GM19035 (cell line): ENCODE data around the gene GPR55.
"Not testable (repeated sequence)": the region's sequence is repeated elsewhere in the genome, so short reads cannot be mapped to it uniquely, and the experiment has no call there.

ENCODE experiments used
- ATAC-seq: cut with Tn5 transposase; IDR thresholded peaks from one replicate; pipeline ENCODE4 v1.9.1; 2021; ENCODE audit not compliant: unreplicated experiment

Gene GPR55

DNA sequence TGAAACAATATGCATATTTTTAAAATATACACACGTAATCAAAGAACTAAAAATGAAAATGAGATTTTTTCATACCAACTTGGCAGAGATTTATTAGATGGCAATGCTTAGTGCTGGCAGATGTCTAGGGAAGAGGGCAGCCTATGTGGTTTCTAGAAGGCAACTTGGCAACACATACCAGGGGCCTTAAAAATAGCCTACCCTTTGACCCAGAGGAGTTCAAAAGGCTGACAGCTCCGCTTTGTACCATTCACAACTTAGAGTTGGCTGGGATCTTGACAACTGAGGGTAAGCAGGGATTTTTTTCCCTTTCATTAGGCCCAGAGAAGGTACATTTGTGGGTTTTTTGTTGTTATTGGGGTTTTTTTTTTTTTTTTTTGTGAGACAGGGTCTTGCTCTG is 26.4 kb upstream of the GPR55 start:
- ATAC-seq: no peak

DNA sequence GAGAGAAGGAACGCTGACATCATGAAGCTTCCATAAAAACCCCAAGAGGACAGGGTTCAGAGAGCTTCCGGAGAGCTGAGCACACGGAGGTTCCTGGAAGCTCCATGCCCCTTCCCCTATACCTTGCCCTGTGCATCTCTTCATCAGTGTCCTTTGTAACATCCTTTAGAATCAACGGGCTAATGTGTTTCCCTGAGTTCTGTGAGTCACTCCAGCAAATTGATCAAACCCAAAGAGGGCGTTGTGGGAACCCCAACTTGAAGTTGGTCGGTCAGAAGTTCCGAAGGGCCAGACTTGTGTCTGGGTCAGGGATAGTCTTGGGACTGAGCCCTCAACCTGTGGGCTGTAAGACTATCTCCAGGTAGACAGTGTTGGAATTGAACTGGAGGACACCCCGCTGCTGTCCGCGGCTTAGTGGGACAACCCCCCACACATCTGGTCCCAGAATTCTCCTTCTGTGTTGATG is 25.9 kb upstream of the GPR55 start:
- ATAC-seq: no peak

DNA sequence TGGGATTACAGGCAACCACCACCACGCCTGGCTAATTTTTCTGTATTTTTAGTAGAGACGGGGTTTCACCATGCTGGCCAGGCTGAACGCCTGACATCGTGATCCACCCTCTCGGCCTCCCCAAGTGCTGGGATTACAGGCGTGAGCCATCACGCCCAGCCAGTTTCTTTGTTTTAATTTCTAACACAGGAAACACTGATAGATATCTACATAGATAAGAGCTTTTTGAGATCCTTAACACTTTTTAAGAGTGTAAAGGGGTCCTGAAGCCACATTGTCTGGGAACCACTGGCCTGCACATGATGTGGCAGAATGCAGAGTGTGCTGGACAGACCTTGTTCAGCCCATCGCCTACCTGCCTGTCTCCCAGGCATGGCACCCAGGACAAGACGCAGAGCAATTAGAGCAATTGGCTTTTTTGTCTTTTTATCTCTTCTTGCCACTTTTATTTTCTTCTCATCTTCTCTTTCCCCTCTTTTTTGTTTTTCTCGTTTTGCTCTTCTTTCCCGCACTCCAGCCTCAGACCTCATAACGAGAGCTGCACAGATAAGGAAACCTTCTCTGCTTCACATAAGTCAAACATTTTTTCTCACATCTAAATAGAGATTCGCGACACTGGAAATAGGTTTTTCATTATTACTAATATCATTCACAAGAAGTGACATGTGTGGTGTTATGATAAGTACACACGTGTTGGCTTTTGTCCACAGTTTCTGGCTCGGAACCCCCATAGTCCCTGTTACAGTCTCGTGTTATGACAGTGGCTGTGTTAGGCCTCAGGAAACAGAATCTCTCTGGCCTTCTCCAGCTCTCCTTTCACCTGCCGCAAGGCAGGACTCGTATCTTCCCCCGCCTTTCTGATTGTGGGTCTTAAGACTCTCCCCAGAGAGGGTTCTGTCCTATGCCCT is 25.2 kb upstream of the GPR55 start:
- ATAC-seq: peak; percentile 61

DNA sequence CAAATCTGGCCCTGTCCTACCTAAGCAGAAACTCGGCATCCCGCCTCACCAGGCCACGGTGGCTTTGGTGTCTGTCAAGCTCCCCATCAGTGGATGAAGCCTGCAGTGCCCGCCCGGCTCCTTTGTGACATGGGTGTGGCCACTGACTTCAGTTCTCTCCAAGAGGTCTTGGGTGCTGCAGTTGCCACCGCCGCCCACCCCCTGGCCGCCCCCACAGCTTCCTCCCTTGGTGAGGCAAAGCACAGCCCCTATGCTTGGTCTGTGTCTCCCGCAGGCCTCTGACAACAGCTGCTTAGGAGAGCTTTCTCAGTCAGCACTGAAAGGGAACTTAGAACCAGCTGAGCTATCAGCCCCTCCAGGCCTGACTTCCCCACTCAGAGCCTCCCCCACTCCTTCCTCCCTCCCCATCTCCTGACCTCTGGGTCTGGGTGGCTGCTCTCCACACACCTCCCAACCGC is 22.9 kb upstream of the GPR55 start:
- no peak for ATAC-seq

DNA sequence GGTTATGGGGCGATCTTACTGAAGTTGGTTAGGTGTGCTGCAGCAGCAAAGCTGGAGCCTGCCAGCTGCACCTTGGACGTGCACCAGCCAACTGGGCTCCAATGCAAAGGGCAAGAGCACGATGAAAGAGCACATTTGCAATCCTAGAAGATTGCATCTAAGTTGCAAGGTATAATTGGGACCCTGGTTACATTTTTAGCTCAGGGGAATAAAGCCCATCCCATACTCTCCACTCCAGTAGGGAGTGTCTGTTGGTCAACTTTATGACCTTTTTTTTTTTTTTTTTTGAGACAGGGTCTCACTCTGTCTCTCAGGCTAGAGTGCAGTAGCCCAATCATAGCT is 22.2 kb upstream of the GPR55 start:
- no peak for ATAC-seq

DNA sequence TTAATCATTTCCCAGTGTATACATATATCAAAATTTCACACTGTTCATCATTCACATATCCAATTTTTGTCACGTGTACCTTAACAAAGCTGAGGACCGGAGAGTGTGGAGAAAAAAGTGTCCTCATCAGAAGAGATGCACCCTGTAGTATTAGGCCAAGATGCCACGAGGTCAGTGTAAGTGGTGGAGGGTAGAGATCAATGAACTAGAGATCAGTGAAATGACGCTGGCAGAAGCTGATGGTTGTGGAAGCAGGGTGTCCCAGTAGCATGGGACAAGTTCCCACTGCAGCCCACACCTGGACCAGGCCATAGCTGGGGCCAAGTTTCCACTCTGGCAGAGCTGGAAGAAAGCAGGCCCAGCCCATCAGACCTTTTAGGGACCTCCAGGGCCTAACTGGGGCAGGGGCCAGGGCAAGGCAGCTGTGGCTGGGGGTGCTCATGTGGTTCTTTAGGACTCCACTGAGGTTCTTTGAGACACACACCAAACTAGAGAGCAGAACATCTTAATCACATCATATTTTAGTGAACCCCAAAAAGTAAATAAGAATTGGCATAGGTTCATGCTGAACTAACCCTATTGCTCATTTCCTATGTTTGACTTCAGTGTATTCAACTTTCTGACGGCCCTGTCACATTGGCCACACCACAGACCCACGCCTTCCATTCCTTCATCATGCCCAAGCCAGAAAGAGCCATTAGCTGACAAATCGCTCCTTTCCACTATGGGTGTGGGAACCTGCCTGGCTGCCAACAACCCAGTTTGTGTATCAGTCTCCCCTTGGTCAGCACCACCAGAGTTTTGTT is 21.6 kb upstream of the GPR55 start:
- no peak for ATAC-seq

DNA sequence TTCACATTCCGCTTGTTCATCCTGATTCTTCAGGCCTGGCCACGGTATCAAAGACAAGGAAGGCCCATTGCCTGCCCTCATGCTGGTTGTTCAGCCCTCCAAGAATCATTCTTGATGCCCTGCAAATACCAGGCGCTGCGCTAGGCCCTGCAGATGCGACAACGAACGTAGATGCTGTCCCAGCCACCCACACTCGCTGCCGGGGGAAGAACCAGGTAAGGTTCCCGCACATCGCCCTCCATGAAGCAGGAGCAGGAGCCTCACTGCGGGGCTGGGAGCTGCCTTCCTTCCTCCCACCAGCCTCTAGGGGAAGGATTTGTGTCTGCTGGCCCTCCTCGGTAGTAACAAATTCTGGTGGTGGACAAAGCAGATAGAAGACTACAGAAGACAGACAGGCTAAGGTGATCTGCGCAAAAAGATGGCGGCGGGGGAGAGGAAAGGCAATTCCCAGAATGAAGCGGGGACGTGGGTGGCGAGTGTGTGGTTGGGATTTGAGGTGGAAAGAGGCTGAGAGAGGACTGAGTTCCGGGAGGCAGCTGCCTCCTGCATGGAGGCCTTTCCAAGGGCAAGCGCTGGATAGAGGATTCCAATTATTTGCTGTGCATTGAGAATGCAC is 19.8 kb upstream of the GPR55 start:
- ATAC-seq: peak; percentile 4

DNA sequence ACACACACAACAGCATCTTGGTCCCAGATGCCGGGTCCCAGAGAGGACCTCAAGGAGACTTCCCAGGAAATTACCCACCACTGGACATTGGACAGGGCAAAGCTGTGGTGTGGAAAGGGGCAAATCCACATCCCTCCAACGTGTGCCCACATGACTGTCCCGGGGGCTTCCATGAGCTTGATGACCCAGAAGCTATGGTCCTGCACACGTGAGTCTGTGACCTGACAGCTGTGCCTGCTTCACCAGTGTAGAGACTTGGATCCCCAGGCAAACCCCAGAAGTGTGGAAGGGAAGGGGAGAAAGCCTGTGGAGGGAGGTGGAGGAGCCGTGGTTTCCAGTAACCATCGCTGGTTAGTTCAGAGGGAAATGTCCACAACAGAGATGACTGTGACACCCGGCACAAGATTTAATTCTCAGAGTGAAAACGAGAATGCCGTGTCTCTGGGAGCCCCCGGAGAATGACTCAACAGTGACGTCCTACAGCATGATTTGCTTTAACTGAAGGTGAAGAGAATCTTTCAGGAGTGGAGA is 19.1 kb upstream of the GPR55 start:
- peak; percentile 44 for ATAC-seq

DNA sequence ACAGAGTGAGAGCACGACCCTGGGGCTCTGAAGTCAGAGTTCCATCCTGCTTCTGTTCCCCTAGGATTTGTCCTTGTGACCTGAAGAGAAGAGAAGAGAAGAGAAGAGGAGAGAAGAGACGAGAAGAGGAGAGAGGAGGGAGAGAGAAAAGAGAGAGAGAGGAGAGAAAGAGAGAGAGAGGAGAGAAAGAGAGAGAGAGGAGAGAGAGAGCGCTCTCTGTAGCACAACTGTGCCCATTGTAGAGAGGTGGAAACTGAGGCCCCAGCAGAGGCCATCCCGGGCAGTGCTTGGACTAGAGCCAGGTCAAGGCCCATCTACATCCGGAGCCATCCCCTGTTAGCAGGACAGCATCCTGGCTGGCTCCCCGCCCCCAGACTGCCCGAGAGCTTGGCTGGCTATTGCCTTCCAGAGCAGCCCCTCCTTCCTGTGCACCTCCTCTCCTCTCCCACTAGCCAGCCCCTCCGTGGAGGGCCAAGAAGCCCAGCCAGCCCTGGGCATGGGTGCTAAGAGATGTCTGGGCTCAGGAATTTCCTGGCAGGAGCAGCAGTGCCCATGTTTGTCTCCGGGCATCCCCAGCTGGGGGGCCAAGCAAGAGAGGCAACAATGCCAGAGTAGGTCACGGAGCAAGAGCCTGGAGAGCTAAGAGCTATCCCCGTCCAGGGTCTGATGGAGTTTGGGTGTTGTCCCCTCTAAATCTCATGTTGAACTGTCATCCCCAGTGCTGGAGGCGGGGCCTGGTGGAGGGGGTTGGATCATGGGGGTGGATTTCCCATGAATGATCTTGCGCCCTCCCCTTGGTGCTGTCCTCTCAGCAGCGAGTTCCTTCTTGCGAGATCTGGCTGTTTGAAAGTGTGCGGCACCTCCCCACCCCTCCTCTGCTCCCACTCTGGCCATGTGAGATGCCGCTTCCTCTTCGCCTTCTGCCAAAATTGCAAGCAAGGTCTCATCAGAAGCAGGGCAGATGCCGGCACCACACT is 18.2 kb upstream of the GPR55 start:
- ATAC-seq: peak; percentile 56

DNA sequence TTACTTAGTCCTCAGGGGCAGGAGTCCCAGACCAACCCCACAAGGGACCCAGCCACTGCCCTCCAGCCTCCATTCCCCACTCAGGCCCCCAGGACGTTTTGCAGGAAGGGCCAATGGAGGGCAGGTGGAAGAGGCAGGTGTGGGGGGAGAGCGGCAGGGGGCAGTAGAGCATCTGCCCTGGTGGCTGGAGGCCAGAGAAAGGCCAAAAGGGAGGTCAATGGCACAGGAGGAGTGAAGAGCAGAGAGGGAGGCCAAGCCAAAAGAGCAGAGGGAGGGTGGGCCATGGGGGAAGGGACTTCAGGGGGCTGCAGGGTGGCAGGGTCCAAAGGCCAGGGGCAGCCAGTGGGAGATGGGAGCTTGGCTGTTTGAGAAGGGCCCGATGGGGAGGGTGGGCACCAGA is 17.3 kb upstream of the GPR55 start:
- ATAC-seq: no peak

DNA sequence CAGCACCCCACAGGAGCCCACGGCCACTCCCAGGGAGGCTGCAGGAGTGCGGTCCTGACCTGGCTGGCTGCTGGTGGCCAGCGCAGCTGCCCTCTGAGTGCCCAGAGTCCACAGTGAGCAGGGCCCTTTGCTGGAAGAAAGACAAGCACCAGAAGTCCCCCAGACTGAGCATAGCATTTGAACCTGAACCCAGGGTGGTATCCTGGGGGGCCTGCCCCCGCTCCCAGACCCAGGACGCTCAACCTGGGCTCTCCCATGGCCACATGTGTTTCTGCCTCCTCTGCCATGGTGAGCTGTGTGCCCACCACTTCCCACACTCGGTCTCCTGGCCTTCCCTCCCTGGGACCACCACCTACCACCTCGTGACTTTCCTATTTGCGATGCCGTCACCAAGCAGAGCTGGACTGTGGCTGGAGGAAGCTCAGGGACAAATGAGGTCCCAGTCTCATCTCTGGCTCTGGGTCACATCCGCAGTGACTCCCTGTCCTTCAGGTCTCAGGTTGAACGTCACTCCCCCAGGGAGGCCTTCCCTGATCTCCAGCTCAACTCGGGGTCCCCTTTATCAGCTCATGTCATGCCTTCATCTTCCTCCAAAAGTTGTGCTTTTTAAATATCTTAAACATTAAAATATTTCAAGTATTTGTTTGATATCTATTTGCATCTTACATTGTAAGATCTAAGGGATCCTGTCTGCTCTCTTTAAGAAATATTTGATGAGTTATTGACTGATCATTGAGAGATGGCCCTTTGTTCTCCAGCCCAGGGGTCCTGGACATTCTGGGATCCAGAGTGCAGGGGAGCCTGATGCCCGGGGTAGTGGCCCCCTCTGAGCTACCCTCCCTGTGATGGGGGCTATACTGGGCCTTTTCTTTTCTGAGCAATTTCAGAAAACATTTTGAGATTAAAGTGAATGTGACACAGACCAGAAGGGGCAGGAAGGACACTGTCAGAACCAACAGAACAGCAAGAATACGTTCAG is 16.4 kb upstream of the GPR55 start:
- ATAC-seq: no peak

DNA sequence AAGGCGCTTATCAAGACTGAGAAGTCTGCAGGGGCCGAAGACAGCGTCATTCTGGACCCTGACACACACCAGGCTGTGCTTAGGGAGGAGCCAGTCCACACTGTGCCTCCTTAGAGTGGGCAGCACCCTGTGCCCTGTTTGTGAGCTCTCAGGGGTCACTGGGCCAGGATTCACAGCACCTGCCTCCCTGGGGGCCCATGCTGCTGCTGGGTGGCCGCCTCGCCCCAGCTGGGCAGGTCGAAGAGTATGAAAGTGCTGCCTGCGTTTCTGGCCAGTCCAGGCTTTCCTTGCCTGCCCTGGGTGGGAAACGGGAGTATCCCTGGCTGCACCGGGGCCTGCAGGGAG is 15.4 kb upstream of the GPR55 start:
- no peak for ATAC-seq

DNA sequence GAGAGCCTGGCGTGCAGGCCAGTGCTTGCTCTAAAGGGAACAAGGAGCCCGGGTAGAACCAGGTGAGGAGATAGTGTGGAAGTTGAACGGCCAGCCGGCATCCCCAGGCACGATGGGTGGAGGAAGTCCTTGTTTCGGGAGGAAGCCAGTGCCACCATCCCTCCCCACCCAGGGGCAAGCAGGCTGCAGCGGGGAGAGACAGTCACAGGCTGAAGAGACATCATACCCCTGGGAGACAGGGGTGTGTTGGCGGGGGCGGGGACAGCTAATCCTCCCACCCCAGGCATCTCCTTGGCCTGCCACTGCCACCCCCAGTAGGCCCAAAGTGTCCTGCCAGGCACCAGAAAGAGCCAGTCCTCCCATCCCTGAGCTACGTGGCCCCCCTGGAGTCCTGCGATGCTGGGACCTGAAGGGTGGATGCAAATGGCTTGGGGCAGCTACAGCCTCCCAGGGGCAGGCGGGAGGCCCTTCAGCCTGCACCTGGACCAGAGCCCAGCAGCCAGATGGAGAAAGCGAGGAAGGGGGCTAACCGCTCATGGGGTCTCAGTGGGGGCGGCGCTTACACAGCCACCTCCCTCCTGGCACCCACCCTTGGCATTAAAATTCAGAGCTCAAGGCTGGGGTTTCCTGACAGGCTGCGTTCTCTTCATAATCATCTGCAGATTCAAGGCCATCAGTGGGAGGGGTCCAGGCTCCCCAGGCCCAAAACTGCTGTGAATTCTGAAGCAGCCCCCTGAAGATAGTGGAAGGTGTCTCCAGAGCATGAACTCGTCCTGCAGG is 14.8 kb upstream of the GPR55 start:
- no peak for ATAC-seq

DNA sequence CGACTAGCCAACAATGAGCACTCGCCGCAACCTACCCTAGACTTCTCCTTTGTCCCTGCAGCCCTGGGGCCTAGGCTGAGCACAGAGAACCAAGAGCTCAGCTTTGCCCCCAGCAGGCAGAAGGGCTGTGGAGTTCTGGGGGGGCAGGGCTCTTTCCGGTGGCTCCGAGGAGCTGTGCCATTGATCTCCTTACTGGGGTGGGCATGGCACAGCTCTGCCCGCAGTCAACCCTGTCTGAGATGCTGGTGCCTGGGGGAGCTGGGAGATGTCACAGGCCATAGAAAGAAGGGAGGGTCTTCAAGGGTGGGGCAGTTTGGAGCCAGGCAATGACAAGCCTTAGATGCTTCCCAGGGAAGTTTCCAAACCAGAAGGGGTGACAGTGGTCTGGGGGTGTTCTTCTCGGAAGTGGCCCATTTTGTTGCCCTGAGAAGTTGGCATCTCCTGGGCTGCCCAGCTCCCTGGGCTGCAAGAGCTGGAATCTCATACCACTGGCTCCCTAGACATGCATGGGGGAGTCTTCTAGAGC is 14.1 kb upstream of the GPR55 start:
- ATAC-seq: no peak

DNA sequence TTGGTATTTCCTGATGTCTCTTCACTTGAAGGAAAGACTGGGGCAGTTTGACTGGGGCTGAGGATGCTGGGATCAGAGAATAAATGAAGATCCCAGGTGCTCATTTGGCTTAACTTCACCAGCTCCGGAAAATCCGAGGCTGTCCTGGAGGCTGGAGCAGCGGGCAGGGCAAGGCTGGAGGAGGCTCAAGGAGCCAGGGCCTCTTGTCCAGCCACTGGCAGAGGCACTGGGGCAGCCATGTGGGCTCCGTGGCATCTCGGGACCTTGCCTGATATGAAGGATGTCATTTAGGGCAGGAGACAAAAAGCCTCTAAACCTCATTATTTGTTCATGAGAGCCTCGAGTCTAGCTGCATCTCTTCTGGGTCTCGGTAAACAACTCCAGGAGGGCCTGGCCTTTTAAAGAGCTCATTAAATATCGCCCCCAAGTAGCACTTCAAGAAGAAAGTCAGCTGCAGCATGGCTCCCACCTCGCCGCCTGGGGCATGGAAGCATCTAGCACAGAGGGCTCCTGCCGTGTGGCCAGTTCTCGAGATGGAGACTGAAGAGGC is 13.5 kb upstream of the GPR55 start:
- ATAC-seq: no peak

DNA sequence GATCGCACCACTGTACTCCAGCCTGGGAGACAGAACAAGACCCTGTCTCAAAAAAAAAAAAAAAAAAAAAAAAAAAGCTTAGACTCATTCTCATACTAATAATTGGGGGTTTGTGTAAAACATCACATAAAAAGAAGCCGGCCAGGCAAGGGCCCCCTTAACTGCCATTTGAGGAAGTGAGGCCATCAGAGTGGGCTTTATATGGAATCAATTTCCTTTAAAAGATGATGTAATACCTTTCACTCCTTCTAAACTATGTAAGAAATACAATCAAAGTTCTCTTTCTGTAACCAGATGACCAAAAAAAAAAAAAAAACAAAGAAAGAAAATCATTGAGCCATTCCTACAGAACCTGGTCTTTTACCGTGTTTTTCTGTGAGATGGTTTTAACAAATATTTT is 13.1 kb upstream of the GPR55 start:
- no peak for ATAC-seq

DNA sequence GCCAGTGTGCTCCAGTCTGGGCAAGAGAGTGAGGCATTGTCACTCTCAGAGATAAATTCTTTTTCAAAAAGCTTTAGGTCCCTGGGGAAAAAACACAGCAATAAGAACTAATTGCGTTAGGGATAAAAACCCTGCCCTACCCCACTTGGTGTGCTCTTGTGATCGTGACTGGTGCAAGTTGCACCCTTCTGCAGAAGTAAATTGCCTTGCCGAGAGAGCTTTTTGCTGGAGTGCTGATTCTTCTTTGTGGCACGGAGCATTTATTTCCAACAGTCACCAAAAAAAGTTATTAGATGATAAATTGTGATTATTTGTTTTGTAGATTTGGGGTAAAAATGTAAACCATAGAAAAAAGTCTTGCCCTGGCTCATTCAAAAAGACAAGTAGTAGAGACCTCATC is 12.3 kb upstream of the GPR55 start:
- ATAC-seq: no peak

DNA sequence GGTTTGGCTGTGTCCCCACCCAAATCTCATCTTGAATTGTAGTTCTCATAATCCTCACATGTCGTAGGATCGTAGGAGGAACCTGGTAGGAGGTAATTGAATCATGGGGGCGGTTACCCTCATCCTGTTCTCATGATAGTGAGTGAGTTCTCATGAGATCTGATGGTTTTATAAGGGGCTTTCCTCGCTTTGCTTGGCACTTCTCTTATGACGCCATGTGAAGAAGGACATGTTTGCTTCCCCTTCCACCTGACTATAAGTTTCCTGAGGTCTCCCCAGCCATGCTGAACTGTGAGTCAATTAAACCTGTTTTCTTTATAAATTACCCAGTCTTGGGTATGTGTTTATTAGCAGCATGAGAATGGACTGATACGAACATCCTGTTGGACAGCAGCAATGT is 11.2 kb upstream of the GPR55 start:
- ATAC-seq: not testable (repeated sequence)
